AG09309 (cell line): Measurements from ENCODE around the gene NUDT3.

ENCODE experiments used
- DNase-seq: peaks from one replicate; pipeline ENCODE4 v3.0.0-alpha.2; 2010; ENCODE audit warnings: low read depth
- H3K4me3 ChIP-seq: 2 replicates; pipeline ENCODE4 v1.5.1; 2011; ENCODE audit warnings: mild to moderate bottlenecking, low read depth, low read length, moderate library complexity; ENCODE audit not compliant: control insufficient read depth
- TF ChIP-seq, protein P1 (sequence below): IDR thresholded peaks from 2 replicates; pipeline ENCODE4 v1.5.1; 2011; ENCODE audit warnings: mild to moderate bottlenecking, low read depth, low read length, inconsistent platforms; ENCODE audit not compliant: insufficient read depth, control insufficient read depth; ENCODE audit errors: missing control alignments

Gene NUDT3

GRCh38 chr6:34393191-34393965 lies 909 bp upstream of the NUDT3 start:
- DNase-seq, result no peak
- TF ChIP-seq, protein P1, sequence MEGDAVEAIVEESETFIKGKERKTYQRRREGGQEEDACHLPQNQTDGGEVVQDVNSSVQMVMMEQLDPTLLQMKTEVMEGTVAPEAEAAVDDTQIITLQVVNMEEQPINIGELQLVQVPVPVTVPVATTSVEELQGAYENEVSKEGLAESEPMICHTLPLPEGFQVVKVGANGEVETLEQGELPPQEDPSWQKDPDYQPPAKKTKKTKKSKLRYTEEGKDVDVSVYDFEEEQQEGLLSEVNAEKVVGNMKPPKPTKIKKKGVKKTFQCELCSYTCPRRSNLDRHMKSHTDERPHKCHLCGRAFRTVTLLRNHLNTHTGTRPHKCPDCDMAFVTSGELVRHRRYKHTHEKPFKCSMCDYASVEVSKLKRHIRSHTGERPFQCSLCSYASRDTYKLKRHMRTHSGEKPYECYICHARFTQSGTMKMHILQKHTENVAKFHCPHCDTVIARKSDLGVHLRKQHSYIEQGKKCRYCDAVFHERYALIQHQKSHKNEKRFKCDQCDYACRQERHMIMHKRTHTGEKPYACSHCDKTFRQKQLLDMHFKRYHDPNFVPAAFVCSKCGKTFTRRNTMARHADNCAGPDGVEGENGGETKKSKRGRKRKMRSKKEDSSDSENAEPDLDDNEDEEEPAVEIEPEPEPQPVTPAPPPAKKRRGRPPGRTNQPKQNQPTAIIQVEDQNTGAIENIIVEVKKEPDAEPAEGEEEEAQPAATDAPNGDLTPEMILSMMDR, result no peak
- peak overlapping the region; percentile 72 for H3K4me3 ChIP-seq

GRCh38 chr6:34391786-34392496 lies 528 bp downstream of the NUDT3 start:
- DNase-seq, result no peak
- peak overlapping the region; percentile 78 for H3K4me3 ChIP-seq
- TF ChIP-seq, protein P1, result no peak

GRCh38 chr6:34391473-34391785 lies 1.0 kb downstream of the NUDT3 start:
- no peak for DNase-seq
- peak overlapping the region; percentile 78 for H3K4me3 ChIP-seq
- TF ChIP-seq, protein P1, result no peak

DNA sequence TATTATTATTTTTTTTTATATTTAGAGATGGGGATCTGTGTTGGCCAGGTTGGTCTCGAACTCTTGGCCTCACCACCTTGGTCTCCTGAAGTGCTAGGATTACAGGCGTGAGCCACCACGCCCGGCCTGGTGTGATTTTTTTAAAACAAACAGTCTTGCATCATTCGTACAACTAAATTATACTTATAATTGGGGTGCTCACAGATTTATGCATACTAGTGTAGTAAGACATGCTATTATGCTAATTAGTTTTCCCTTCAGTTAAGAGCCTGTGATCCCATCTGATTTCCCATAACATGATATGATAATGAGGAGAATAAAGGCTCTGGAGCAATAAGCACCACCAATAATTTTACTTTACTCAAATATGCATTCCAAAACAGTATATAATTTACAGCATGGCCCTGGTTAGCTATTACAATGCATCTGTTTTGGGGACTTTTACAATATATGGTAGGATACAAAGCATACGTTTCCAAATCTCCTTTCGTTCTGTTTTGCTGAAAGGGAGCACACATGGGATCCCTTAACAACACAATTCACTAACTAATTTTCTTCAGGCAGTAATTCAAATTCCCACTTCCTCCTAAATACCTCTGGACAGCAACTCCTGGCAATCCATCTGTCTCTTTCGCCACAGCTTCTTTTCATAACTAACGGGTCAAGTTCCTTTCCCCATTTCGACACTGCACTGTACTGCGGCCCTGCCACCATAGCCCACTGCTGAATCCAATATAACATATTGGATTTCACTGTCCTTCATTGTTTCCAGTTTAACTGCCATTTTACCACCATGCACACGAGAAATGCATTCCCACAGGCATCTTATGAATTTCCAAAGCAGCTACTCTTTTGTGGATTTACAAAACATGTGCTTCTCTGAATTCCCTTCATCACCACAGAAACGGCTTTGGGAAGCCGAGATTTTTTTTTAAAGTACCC lies 1.7 kb downstream of the NUDT3 start:
- peak overlapping the region; percentile 78 for H3K4me3 ChIP-seq
- TF ChIP-seq, protein P1, result no peak
- DNase-seq, result peak; percentile 66

DNA sequence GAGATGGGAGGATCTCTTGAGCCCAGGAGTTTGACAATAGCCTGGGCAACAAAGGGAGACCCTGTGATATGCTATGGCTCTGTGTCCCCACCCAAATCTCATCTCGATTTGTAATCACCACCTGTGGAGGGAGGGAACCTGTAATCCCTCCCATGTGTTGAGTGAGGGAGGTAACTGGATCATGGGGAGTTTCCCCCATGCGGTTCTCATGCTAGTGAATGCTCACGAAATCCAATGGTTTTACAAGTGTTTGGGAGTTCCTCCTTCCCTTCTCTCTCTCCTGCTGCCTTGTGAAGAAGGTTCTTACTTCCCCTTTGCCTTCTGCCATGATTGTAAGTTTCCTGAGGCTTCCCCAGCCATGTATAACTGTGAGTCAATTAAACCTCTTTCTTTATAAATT lies 3.4 kb downstream of the NUDT3 start:
- TF ChIP-seq, protein P1, result no peak
- H3K4me3 ChIP-seq, result no peak overlapping the region
- no peak for DNase-seq

GRCh38 chr6:34388421-34388820 lies 4.0 kb downstream of the NUDT3 start:
- TF ChIP-seq, protein P1, result no peak
- no peak overlapping the region for H3K4me3 ChIP-seq
- no peak for DNase-seq
